ENCODE results near the gene EHBP1L1.
A peak's percentile ranks its signal among the peaks of the same experiment; 100 is the strongest.

The EHBP1L1 gene

GRCh38 chr11:65575568-65576231 is at the start of gene EHBP1L1:
Gene EHBP1L1, plus strand, starts transcription at chr11:65576053. Its CDS starts 250 bp downstream, at chr11:65576303.
- peak; percentile 97 for DNase-seq

GRCh38 chr11:65526744-65527143 is 49.1 kb upstream of the EHBP1L1 start:
- no peak for DNase-seq

DNA sequence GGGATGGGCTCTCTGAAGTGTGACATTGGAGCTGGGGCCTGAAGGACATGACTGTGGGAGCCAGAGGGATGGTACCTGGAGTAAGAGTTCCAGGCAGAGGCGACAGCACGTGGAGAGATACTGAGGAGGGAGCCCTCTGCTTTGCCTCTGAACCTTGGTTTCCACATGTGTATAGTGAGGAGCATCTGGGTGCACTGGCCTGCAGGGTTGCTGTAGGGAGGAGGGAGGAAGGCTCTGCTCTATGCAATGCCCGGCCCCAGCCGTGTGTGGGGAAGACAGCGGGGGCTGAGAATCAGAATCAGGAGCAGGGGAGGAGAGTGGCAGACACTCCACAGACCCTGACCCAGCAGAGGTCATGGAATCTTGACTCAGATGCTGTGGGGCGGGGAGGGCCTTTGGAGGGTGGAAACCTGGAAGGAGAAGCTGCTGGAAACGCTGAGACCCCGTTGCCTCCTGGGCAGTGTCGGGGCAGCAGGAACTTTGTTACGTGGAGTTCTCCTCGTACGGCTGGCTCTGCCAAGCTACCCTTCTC is 47.0 kb upstream of the EHBP1L1 start:
- no peak for DNase-seq

DNA sequence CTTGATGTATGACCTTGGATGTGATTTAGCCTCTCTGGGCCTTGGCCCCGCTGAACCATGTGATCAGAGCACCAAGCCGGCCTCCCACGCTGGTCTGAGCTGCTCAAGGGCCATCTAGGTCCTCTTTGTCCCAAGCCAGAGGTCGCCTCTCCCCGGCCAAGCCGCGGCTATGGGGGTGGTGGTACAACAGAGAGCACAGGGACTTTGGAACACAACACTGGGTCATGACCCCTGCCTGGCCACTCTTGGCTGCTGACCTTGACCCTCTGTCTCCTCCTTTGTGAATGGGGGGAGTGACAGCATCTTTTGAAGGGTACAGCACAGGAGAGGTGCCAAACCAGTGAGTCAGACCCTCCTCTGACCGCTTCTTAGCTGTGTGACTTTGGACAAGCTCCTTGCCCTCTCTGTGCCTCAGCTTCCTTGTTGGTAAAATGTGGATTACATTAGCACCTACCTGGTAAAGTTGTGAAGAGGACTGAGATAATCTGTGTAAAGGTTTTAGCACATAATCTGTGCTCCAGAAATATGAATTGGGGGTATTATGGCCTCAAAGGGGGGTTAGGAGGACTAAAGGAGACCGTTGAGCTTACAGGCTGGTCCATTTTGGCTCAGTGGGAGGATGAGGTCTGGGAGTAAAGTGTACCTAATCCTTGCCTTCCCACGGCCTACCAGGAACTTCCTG is 46.2 kb upstream of the EHBP1L1 start:
- peak; percentile 16 for DNase-seq

- DNase-seq = peak; percentile 62
These were observed 45.7 kb upstream of the EHBP1L1 start for GRCh38 chr11:65530157-65530496.

DNA sequence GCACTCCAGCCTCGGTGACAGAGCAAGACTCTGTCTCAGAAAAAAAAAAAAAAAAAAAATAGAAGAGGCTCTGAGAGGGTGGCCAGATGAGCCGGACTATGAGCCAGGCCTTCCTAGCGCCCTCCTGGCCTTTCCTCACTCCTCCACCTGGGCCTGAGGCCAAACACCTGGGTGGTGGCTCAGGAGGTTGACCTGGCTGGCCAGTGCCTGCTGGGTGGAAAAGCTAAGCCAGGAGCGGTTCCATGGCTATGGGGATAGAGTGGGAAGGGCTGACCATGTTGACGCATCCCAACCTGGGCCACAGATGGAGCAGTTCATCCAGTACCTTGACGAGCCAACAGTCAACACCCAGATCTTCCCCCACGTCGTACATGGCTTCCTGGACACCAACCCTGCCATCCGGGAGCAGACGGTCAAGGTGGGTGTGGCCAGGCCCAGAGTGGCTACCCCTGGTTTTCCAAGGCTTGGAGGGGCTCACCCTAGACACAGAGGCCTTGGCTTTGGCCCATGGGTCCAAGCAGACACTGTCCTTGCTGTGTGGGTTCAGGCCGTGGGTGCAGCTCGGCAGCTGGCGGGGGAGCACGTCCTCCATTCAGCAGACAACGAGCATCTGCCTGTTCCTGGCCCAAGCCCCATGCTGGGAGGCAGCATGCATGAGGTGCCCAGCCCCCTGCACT is 43.3 kb upstream of the EHBP1L1 start:
- DNase-seq = peak; percentile 20

DNA sequence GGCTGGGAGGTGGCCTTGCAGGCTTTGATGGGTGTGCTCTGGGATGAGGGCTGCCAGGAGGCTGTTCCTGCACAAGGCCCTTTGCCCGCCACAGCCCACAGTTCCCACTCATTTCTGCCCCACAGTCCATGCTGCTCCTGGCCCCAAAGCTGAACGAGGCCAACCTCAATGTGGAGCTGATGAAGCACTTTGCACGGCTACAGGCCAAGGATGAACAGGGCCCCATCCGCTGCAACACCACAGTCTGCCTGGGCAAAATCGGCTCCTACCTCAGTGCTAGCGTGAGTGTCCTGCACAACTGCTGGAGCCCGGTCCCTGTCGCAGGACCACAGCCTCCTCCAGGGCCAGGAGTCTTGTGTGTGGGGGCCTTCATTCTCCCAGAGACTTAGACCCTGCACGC is 40.8 kb upstream of the EHBP1L1 start:
- DNase-seq = peak; percentile 33

DNA sequence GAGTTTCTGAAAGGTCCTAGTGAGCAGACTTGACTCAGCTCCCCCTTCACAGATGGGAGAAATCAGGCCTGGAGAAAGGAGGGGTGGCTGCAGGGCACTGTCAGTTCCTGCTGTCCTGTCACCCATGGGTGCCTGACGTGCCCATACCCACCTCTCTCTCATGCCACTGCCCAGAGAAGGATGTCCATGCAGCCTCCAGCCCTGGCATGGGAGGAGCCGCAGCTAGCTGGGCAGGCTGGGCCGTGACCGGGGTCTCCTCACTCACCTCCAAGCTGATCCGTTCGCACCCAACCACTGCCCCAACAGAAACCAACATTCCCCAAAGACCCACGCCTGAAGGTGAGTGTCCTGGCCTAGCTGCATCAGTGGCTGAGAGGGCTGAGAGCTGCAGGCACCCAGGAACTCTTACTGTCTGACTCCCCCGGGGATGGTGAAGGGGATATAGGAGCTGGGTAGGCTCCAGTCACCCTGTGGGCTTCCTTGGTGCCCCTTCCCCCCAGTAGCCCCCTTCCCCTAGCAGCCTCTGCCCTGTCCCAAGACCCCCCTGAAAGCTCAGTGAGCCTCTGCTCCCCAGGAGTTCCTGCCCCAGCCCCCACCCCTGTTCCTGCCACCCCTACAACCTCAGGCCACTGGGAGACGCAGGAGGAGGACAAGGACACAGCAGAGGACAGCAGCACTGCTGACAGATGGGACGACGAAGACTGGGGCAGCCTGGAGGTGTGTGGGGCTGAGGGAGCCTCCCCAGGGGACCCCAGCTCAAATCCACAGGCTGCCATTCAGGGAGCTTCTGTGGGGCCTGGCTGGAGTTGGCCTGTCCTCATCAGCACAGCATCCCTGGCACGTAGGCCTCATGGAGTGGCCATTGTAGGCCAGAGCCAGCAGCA is 39.2 kb upstream of the EHBP1L1 start:
- peak; percentile 54 for DNase-seq

DNA sequence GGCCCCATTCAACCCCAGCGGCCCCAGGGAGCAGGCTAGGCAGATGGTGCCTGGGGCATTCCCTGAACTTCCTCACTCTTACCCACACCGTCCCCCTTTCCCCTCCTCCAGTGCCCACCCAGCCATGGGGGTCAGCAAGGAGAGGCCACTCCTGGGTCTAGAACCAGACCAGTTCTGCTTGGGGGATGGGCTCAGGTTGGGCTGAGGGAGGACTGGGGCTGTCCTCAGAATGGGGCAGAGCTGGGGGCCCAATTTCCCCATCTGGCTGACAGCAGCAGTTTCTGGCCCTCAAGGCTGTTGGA is 38.6 kb upstream of the EHBP1L1 start:
- no peak for DNase-seq

DNA sequence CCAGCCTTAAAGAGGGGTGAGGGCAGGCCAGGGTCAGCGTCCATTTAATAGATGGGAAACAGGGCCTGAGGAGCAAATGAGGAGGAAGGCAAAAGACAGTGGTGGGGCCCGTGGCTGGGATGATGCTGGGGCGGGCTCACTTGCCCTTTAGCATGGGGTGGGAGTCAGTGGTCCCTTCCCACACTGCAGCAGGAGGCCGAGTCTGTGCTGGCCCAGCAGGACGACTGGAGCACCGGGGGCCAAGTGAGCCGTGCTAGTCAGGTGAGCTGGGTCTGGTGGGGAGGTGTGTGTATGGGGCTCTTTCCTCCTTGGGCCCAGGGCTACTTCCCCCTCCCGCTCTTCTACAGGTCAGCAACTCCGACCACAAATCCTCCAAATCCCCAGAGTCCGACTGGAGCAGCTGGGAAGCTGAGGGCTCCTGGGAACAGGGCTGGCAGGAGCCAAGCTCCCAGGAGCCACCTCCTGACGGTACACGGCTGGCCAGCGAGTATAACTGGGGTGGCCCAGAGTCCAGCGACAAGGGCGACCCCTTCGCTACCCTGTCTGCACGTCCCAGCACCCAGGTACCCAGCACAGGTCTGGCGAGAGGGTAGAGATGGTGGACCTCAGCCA is 38.1 kb upstream of the EHBP1L1 start:
- DNase-seq = peak; percentile 53

DNA sequence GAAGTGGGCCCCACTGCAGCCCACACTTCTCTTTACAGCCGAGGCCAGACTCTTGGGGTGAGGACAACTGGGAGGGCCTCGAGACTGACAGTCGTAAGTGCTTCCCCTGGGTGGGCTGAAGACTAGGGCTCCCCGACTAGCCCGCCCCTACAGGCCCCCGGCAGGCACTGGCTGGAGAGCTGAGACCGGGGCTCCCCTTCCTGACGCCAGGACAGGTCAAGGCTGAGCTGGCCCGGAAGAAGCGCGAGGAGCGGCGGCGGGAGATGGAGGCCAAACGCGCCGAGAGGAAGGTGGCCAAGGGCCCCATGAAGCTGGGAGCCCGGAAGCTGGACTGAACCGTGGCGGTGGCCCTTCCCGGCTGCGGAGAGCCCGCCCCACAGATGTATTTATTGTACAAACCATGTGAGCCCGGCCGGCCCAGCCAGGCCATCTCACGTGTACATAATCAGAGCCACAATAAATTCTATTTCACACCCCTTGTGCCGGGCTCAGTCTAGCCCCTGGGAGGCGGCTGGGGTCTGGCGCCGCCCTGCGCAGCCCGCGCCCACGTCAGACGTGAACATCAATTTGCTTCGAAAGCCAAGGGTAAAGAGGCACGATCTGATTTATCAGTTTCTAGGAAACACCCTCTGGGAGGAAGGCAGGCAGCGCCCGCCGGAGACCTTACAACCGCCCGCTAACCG is 37.5 kb upstream of the EHBP1L1 start:
- peak; percentile 34 for DNase-seq

DNA sequence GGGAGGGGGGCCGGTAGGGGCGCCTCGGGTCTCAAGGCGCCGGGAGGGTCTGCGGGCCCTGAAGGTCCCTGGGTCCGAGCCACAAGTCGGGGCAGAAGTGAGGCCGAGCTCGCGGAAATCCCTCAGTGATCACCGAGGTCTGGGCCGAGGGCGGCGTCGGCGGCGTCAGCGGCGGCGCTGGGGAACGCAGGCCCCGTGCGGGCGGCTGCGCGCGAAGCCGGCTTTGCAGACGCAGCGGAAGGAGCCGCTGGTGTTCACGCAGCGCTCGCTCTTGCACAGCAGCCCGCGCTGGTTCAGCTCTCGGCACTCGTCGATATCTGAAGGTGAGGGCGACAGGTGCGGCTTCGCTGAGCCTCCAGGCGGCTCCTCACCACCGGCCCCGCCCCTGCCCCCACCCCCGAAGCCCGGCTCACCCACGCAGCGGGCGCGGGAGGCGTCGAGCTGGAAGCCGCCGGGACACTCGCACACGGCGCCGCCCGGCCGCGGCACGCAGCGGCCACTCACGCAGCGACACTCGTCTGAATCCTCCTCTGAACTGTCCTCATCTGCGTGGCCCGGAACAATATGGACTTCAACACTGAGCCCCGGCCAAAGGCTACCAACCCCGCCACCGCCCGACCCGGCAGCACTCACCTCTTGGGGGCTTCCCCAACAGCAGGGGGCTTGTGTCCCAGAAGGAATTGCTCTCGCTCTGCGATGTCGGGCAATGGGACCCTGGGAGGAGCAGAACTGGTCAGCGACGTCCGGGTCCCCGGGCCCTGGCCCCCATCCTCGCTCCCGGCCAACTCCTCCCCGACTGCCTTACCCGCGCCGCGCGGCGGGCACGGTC is 36.7 kb upstream of the EHBP1L1 start:
- DNase-seq = peak; percentile 51

DNA sequence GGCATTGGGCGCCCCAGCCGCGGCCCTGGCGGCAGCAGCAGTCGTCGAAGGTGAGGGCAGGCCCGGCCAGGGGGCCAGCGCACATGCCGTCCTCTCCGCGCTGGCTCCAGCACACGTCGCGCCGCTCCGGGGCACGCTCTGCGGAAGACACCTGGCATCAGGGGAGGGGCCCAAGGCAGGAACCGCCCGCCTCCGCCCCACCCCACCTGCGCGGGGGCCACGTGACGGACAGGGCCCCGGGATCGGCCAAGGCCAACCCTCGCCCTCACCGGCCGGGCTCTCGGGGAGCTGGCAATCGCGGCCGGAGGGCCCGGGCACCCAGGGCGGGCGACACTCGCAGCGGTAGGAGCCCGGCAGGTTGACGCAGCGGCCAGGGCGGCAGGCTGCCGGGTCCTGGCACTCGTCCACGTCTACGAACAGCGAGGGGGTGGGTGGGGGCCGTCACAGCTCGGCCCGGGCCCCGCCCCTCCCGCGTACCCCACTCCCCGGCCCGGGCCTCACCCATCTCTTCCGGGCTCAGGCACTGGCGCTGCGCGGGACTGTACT is 36.0 kb upstream of the EHBP1L1 start:
- no peak for DNase-seq

DNA sequence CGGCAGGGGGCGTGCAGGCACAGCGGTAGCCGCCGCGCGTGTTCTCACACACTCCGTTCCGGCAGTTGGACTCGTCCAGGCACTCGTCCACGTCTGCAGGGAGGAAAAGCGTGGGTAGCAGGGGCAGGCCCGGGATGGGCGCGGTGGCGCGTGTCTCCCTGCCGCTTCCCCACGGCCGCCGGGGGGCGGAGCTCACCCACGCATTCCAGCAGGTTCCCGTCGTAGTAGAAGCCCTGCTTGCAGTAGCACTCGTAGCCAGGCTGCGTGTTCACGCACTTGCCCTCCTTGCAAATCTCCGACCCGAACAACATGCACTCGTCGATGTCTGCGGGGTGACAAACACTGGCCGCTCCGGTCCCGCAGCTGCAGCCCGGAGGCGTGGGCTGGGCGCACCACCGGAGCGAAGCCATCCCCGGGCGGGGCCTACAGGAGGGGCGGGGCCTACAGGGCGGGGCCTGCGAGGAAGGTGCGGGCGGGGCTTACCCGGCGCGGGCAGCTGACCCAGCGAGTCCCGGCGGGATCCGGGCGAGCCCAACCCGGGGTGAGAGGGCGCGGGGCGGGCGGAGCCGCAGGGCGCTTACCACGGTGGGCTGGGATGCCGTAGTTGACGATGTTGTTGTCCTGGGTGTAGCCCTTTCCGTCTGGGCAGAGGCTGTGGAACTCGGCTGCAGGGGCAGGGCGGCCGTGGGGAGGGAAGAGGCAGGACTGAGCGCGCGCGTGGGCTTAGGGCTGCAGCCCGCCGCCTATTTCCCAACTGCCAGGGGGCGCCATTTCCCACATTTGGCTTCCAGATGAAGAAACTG is 35.4 kb upstream of the EHBP1L1 start:
- DNase-seq = peak; percentile 100

- peak; percentile 48 for DNase-seq
These were observed 34.5 kb upstream of the EHBP1L1 start for GRCh38 chr11:65541093-65541982.

DNA sequence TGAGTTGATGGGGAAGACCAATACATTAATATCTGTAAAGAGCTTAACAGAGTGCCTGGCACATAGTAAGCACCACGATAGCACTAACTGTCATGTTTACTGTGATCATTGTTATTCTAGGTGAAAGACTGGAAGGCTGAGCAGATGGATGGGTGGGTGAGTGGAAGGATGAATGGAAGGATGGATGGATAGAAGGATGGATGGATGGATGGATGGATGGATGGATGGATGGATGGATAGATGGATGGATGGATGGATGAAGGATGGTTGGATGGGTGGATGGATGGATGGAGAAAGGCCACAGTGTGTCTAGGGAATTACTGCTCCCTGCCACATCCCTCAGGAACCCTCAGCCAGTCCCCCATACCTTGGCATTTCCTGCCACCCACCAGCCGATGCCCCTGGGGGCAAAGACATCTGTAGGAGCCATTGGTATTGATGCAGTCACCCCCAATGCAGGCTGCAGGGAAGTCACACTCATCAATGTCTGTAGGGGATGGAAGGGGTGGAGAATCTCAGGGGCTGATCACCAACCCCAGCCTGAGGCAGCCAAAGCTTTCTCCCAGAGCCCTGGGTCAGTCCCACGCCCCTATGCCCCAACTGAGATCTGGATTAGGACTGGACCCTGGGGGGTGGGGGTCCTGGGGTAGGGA is 33.0 kb upstream of the EHBP1L1 start:
- peak; percentile 24 for DNase-seq

DNA sequence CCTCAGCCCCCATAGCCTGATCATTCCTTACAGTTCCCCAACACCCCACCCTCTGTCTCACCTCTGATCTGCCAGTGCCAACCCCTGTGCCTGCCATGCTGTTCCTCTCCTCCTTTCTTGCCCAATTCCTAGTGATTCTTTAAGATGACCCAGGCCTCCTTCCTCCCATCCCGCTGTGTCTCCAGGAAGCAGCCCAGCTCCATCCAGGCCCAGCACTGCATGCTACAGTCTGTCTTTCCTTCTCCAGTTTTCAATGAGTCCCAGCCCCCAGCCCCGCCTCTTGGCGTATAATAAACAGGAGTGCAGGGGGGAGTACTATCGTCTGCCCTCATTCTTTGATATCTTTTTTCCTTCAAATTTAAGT is 30.0 kb upstream of the EHBP1L1 start:
- no peak for DNase-seq

DNA sequence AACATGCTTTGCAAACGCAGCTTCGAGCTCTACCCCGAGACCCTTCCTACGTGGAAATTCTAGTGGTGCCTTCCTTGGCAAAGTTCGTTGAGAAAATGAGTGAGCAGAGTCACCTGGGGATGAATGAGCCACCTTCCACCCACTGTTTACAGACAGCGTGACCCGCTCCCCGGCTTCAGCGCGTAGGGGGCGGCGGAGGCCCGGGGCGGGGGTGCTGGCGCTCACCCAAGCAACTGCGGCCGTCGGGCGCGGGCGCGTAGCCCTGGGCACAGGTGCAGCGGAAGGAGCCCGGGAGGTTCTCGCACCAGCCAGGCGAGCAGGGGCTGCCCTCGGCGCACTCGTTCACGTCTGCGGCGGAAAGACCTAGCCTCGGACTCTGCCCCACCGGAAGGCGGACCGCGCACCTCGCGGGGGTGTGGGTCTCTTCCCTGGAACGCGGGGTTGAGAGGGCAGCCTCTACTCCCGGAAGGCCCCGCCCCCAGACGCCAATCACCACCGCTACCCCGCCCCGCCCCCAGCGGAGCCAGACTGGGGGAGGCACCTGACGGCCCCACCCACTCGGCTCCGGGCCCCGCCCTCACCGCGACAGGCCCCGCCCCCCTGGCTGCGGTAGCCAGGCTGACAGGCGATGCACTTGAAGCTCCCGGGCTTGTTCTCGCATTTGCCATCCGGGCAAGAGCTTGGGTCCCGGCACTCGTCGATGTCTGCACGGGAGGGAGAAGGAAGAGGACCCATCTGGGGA is 29.5 kb upstream of the EHBP1L1 start:
- DNase-seq = peak; percentile 97

Data from 8988T (cell line).